Upper lobe of left lung (tissue), 6 donors: Measurements from ENCODE around the gene LAMB2. TPM values are rescaled to one million over a fixed set of nuclear protein-coding genes. Genes with fewer than 3 reads are reported as not detected.

Experiments
- ATAC-seq, 2 donors: fragments of 200-7000 bp; cut with Tn5 transposase; one replicate each; pipeline ENCODE4 v1.9.1; 2022; ENCODE audit warnings: mild to moderate bottlenecking in 2 of 2, moderate library complexity in 2 of 2; ENCODE audit not compliant: low FRiP score in 2 of 2
- DNase-seq, 2 donors: peaks; one replicate each; pipeline ENCODE4 v3.0.0-alpha.2; 2019 to 2020
- H3K27ac ChIP-seq, 4 donors: fragments of 200-600 bp; sonication (generic); one replicate each; pipeline ENCODE4 v1.5.1; 2016 to 2019
- H3K27me3 ChIP-seq, 4 donors: fragments of 200-600 bp; sonication (generic); one replicate each; pipeline ENCODE4 v1.5.1; 2017 to 2019
- H3K36me3 ChIP-seq, 4 donors: fragments of 200-600 bp; sonication (generic); one replicate each; pipeline ENCODE4 v1.5.1; 2016 to 2019
- H3K4me1 ChIP-seq, 4 donors: fragments of 200-600 bp; sonication (generic); one replicate each; pipeline ENCODE4 v1.5.1; 2018 to 2019
- H3K4me3 ChIP-seq, 4 donors: fragments of 200-600 bp; sonication (generic); one replicate each; pipeline ENCODE4 v1.5.1; 2017 to 2019; ENCODE audit warnings: mild to moderate bottlenecking in 2 of 4, moderate library complexity in 1 of 4
- H3K9me3 ChIP-seq, 4 donors: fragments of 200-600 bp; sonication (generic); one replicate each; pipeline ENCODE4 v1.5.1; 2018 to 2019
- EP300 ChIP-seq, 4 donors: sonication (generic); formaldehyde crosslinking; IDR thresholded peaks; one replicate each; pipeline ENCODE4 v1.5.1; 2017; ENCODE audit warnings: antibody characterized with exemption in 4 of 4, control low read depth in 2 of 4
- POLR2A ChIP-seq, 4 donors: fragments of 450-650 bp; IDR thresholded peaks; one replicate each; pipeline ENCODE4 v1.5.1; 2016 to 2017; ENCODE audit warnings: antibody characterized with exemption in 4 of 4, mild to moderate bottlenecking in 2 of 4
- POLR2AphosphoS5 ChIP-seq, 2 donors: sonication (generic); formaldehyde crosslinking; IDR thresholded peaks; one replicate each; pipeline ENCODE4 v1.5.1; 2017; ENCODE audit warnings: antibody characterized with exemption in 2 of 2
- WGBS, 2 donors: methylation state at CpG; one replicate each; pipeline ENCODE4 v1.1.5; 2017 to 2018; 5-methylcytosine and 5-hydroxymethylcytosine counted together
- total RNA-seq, 6 donors: library from RNA; depleted of rRNA in 4 of 6; stranded (reverse); fragments of >200 nt in 4 of 6; gene quantifications; one replicate each; pipeline versions ENCODE4 v1.1.0 to v1.2.1, GENCODE V29; 2016 to 2021
- TF ChIP-seq, protein P1 (sequence below), 6 experiments: fragments of 450-650 bp in 4 of 6; fragments of 200-600 bp in 2 of 6; sonication (generic) in 2 of 6; IDR thresholded peaks; one replicate each; pipeline ENCODE4 v1.5.1; 2016 to 2019; ENCODE audit warnings: antibody characterized with exemption in 6 of 6
- donor health status: DM: no; HTN: no; CAD: no; lungs with moderate emphysema.
- donor health status: DM: no; HTN: yes; CAD: no; lungs with severe emphysema.

Gene LAMB2
- total RNA-seq: 100 to 1,000 TPM; 349 to 904 (median 555) TPM

DNA sequence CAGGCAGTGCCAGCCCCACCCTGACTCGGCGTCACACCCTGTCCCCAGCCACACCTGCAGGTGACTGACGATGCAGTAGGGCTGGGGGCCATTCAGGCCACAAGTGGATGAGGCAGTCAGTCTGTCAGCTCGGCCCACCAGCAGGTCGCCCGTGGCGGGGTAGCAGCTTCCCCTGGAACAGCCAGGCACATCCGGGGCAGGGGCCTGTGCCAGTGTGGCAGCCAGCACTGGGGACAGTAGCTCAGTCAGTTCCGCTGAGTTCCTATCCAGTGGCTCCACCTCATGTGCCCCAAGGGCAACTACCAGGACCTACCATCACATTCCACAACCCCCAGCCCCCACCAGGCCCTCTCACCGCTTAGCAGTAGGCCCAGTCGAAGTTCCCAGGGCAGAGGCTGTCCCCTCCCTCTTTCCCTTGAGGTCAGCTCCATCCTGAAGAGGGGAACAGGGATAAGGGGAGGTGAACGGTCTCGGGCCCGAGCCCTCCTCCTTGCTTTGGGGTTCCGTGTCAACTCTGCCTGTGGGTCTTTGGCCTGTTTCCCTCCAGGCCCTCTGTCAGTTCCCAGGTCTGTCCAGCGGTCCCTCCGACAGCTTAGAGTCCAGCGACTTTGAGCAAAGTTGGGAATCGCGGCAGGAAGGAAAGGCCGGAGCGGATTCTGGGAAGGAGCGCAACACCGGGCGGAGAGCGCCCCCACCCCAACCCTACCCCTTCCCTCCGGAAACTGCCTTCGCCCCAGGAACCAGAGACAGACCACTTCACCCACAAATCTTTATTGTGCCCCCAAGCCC, at the start of gene LAMB2:
TSS of gene LAMB2 (minus strand) at position 614 of the 789 bp plus-strand sequence. CDS start at position 431, 183 bp downstream.
- Histone ChIP-seq H3K27ac (peak within 1 kb of the TSS; percentile 73 to 91 (median 88)), H3K36me3 (peaks cover 0 to 32% (median 21%) of the 10 kb centered on the region in 4 donors), H3K4me1 (peaks cover 13 to 39% (median 20%) of the 10 kb centered on the region in 4 donors), H3K4me3 (peak within 1 kb of the TSS; percentile 42 to 58 (median 57)), H3K9me3 (no peaks in the 10 kb centered on the region), H3K27me3 (no peaks in the 10 kb centered on the region)
- DNase-seq: peak; percentile 73 to 85
- TF ChIP-seq POLR2AphosphoS5 (IDR thresholded peaks at IDR 0.05) (peak in 1 of 2 donors; percentile 80), EP300 (IDR thresholded peaks at IDR 0.05) (peak in 1 of 4 donors; percentile 5), POLR2A (IDR thresholded peaks at IDR 0.05) (peak in 1 of 4 donors; percentile 52)
- TF ChIP-seq, protein P1, sequence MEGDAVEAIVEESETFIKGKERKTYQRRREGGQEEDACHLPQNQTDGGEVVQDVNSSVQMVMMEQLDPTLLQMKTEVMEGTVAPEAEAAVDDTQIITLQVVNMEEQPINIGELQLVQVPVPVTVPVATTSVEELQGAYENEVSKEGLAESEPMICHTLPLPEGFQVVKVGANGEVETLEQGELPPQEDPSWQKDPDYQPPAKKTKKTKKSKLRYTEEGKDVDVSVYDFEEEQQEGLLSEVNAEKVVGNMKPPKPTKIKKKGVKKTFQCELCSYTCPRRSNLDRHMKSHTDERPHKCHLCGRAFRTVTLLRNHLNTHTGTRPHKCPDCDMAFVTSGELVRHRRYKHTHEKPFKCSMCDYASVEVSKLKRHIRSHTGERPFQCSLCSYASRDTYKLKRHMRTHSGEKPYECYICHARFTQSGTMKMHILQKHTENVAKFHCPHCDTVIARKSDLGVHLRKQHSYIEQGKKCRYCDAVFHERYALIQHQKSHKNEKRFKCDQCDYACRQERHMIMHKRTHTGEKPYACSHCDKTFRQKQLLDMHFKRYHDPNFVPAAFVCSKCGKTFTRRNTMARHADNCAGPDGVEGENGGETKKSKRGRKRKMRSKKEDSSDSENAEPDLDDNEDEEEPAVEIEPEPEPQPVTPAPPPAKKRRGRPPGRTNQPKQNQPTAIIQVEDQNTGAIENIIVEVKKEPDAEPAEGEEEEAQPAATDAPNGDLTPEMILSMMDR (IDR thresholded peaks at IDR 0.05): peak in 1 of 6 experiments; percentile 17
- 14 to 32% methylated on average over 14 to 26 of the region's 28 CpGs for WGBS, 2 donors
- ATAC-seq: peak; percentile 89 to 91

DNA sequence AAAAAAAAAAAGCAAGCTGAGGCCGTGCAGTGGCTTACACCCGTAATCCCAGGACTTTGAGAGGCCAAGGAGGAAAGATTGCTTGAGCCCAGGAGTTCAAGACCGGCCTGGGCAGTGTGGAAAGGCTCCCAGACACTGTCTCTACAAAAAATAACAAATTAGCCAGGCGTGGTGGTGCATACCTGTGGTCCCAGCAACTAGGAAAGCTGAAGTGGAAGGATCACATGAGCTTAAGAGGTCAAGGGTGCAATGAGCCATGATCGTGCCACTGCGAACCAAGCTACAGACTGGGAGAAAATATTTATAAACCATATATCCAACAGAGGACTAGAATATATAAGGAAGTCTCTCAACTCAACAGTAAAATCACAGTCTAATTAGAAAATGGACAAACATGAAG, 48.5 kb upstream of the LAMB2 start:
- TF ChIP-seq POLR2A (IDR thresholded peaks at IDR 0.05) (no peak), POLR2AphosphoS5 (IDR thresholded peaks at IDR 0.05) (no peak), EP300 (IDR thresholded peaks at IDR 0.05) (no peak)
- TF ChIP-seq, protein P1 (IDR thresholded peaks at IDR 0.05): no peak
- no peak for ATAC-seq
- Histone ChIP-seq H3K4me3 (no peak overlapping the region), H3K9me3 (no peaks in the 10 kb centered on the region), H3K27ac (no peak overlapping the region), H3K27me3 (no peaks in the 10 kb centered on the region), H3K36me3 (no peaks in the 10 kb centered on the region), H3K4me1 (no peaks in the 10 kb centered on the region)
- WGBS, 2 donors: 65 to 83% methylated on average over 6 of the region's 6 CpGs
- no peak for DNase-seq

DNA sequence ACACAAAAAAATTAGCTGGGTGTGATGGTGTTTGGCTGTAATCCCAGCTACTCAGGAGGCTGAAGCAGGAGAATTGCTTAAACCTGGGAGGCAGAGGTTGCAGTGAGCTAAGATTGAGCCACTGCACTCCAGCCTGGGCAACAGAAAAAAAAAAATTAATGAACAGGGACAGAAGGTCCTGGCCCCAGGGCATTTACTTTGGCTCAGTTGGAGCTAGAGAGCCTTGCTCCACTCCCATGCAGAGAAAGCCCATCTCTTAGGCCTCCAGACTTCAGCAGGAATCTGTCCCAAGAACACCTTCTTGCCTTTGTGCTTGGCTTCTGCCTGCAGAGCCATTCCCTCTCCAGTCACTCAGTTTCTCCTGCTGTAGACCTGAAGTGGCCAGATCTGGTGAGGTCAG, 47.3 kb upstream of the LAMB2 start:
- no peak for DNase-seq
- ATAC-seq: no peak
- no peak overlapping the region for H3K4me3 ChIP-seq
- H3K27ac ChIP-seq: no peak overlapping the region
- peaks cover under 1 to 12% (median 6%) of the 10 kb centered on the region in 4 donors for H3K36me3 ChIP-seq
- H3K27me3 ChIP-seq: no peaks in the 10 kb centered on the region
- H3K4me1 ChIP-seq: no peaks in the 10 kb centered on the region
- no peaks in the 10 kb centered on the region for H3K9me3 ChIP-seq
- TF ChIP-seq POLR2A (IDR thresholded peaks at IDR 0.05) (no peak), EP300 (IDR thresholded peaks at IDR 0.05) (no peak), POLR2AphosphoS5 (IDR thresholded peaks at IDR 0.05) (no peak)
- TF ChIP-seq, protein P1 (IDR thresholded peaks at IDR 0.05): no peak

DNA sequence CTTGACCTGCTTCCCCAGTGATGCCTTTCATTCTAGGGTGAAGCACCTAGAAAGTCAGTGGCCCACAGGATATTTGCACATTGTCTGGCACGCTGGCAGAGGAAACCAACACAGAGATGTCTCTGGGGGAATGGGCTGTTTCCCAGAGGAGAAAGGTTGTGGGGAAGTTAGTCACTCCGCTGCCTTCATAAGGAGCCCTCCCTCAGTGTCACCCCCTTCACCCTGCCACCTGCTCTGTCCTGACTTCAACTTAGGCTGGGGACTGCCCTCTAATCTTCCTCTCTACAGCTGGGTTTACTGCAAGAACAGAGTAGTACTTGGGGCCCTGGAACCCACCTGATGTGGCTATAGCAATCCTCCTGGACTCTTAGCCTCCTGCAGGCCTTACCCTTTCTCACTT, 44.2 kb upstream of the LAMB2 start:
- TF ChIP-seq POLR2AphosphoS5 (IDR thresholded peaks at IDR 0.05) (no peak), POLR2A (IDR thresholded peaks at IDR 0.05) (no peak), EP300 (IDR thresholded peaks at IDR 0.05) (no peak)
- TF ChIP-seq, protein P1 (IDR thresholded peaks at IDR 0.05): no peak
- Histone ChIP-seq H3K27me3 (no peaks in the 10 kb centered on the region), H3K27ac (peak overlapping the region in 1 of 4 donors; percentile 10), H3K36me3 (peaks cover 3 to 22% (median 8%) of the 10 kb centered on the region in 4 donors), H3K9me3 (no peaks in the 10 kb centered on the region), H3K4me1 (peaks cover 18 to 22% (median 19%) of the 10 kb centered on the region in 4 donors), H3K4me3 (no peak overlapping the region)
- 82 to 83% methylated on average over 2 of the region's 2 CpGs for WGBS, 2 donors
- DNase-seq (no peak), ATAC-seq (no peak)
